Body of pancreas (tissue), 4 donors: ENCODE measurements around the gene UMAD1.
"Not testable (repeated sequence)": the region's sequence is repeated elsewhere in the genome, so short reads cannot be mapped to it uniquely, and the experiment has no call there.

Source experiments
- POLR2A ChIP-seq, 3 donors: fragments of 450-650 bp; IDR thresholded peaks; one replicate each; pipeline ENCODE4 v1.6.1; 2016; ENCODE audit warnings: antibody characterized with exemption in 3 of 3, mild to moderate bottlenecking in 2 of 3
- TF ChIP-seq, protein P1 (sequence below), 7 experiments: fragments of 450-650 bp in 4 of 7; fragments of 200-600 bp in 3 of 7; sonication (generic) in 3 of 7; IDR thresholded peaks; one replicate each; pipeline ENCODE4 v1.5.1; 2016 to 2019; ENCODE audit warnings: antibody characterized with exemption in 7 of 7

DNA sequence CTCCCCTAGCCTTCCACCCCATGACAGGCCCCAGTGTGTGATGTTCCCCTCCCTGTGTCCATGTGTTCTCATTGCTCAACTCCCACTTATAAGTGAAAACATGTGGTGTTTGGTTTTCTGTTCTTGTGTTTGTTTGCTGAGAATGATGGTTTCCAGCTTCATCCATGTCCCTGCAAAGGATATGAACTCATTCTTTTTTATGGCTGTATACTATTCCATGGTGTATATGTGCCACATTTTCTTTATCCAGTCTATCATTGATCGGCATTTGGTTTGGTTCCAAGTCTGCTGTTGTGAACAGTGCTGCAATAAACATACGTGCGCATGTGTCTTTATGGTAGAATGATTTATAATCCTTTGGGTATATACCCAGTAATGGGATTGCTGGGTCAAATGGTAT, 15.9 kb downstream of the UMAD1 start:
- TF ChIP-seq, protein P1, sequence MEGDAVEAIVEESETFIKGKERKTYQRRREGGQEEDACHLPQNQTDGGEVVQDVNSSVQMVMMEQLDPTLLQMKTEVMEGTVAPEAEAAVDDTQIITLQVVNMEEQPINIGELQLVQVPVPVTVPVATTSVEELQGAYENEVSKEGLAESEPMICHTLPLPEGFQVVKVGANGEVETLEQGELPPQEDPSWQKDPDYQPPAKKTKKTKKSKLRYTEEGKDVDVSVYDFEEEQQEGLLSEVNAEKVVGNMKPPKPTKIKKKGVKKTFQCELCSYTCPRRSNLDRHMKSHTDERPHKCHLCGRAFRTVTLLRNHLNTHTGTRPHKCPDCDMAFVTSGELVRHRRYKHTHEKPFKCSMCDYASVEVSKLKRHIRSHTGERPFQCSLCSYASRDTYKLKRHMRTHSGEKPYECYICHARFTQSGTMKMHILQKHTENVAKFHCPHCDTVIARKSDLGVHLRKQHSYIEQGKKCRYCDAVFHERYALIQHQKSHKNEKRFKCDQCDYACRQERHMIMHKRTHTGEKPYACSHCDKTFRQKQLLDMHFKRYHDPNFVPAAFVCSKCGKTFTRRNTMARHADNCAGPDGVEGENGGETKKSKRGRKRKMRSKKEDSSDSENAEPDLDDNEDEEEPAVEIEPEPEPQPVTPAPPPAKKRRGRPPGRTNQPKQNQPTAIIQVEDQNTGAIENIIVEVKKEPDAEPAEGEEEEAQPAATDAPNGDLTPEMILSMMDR (IDR thresholded peaks at IDR 0.05), result not testable (repeated sequence)
- not testable (repeated sequence) for TF ChIP-seq POLR2A (IDR thresholded peaks at IDR 0.05)
